Hepatocyte (in vitro differentiated cells): ENCODE data around the gene NUPR2.

ENCODE experiments used
- EZH2 ChIP-seq: fragments of 200-600 bp; sonication (generic); IDR thresholded peaks from 2 replicates; pipeline ENCODE4 v1.6.1; 2016; ENCODE audit warnings: antibody characterized with exemption, mild to moderate bottlenecking, borderline replicate concordance
- TF ChIP-seq, protein P1 (sequence below): fragments of 200-600 bp; sonication (generic); IDR thresholded peaks from 2 replicates; pipeline ENCODE4 v1.5.1; 2016; ENCODE audit warnings: antibody characterized with exemption, mild to moderate bottlenecking; ENCODE audit not compliant: poor library complexity

DNA sequence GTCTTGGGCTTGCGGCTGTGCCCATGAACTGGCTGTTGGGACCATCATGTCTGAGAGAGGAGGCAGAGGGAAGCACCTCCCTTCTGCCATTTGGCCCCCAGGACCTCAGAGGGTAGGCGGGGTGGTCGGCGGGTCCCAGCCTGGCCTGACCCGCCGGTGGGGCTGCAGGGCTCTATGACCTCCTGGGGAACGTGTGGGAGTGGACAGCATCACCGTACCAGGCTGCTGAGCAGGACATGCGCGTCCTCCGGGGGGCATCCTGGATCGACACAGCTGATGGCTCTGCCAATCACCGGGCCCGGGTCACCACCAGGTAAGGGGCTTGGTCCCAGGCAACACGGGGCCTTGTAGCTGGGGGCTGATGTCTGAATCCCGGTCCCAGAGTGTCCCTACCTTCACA, 38.0 kb downstream of the NUPR2 start:
- TF ChIP-seq, protein P1, sequence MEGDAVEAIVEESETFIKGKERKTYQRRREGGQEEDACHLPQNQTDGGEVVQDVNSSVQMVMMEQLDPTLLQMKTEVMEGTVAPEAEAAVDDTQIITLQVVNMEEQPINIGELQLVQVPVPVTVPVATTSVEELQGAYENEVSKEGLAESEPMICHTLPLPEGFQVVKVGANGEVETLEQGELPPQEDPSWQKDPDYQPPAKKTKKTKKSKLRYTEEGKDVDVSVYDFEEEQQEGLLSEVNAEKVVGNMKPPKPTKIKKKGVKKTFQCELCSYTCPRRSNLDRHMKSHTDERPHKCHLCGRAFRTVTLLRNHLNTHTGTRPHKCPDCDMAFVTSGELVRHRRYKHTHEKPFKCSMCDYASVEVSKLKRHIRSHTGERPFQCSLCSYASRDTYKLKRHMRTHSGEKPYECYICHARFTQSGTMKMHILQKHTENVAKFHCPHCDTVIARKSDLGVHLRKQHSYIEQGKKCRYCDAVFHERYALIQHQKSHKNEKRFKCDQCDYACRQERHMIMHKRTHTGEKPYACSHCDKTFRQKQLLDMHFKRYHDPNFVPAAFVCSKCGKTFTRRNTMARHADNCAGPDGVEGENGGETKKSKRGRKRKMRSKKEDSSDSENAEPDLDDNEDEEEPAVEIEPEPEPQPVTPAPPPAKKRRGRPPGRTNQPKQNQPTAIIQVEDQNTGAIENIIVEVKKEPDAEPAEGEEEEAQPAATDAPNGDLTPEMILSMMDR: no peak
- no peak for TF ChIP-seq EZH2
